Measurements from ENCODE around the gene CDH13. TPM values are rescaled to one million over a fixed set of nuclear protein-coding genes. Genes with fewer than 3 reads are reported as not detected.

The CDH13 gene
- total and polyA plus RNA-seq, 7 donors, result 6.1 to 30.7 (median 22.8) TPM

GRCh38 chr16:82936941-82937551 lies 310.3 kb downstream of the CDH13 start:
- no peaks in the 10 kb centered on the region for H3K27me3 ChIP-seq (ENCODE audit: insufficient read depth in 3 of 3, low read length in 2 of 3)
- intact Hi-C loops (cut with DNase I), result no loop called here
- DNase-seq (no peak), ATAC-seq (no peak)
- TF ChIP-seq CTCF (IDR thresholded peaks at IDR 0.05), result no peak
- H3K4me3 ChIP-seq, result no peak overlapping the region
- no peaks in the 10 kb centered on the region for H3K9me3 ChIP-seq
- 79 to 83% (median 80%) methylated on average over 7 of the region's 7 CpGs for WGBS, 3 donors
- peaks cover 0 to 3% of the 10 kb centered on the region in 2 donors for H3K36me3 ChIP-seq (ENCODE audit: insufficient read depth in 1 of 2, low read depth in 1 of 2)
- no peaks in the 10 kb centered on the region for H3K4me1 ChIP-seq
- H3K27ac ChIP-seq, result no peak overlapping the region

- intact Hi-C loops (cut with DNase I), result no loop called here
- H3K27ac ChIP-seq, result no peak overlapping the region
- ATAC-seq (no peak), DNase-seq (no peak)
- H3K27me3 ChIP-seq (ENCODE audit: insufficient read depth in 3 of 3, low read length in 2 of 3), result no peaks in the 10 kb centered on the region
- 62 to 78% (median 68%) methylated on average over 7 of the region's 7 CpGs for WGBS, 3 donors
- H3K9me3 ChIP-seq, result no peaks in the 10 kb centered on the region
- no peak overlapping the region for H3K4me3 ChIP-seq
- H3K4me1 ChIP-seq, result no peaks in the 10 kb centered on the region
- no peak for TF ChIP-seq CTCF (IDR thresholded peaks at IDR 0.05)
- peaks cover 0 to 3% of the 10 kb centered on the region in 2 donors for H3K36me3 ChIP-seq (ENCODE audit: insufficient read depth in 1 of 2, low read depth in 1 of 2)
These were observed 311.3 kb downstream of the CDH13 start for GRCh38 chr16:82937926-82938520.

GRCh38 chr16:82943371-82943770 lies 316.6 kb downstream of the CDH13 start:
- H3K27ac ChIP-seq, result no peak overlapping the region
- intact Hi-C loops (cut with DNase I), result no loop called here
- H3K9me3 ChIP-seq, result no peaks in the 10 kb centered on the region
- no peaks in the 10 kb centered on the region for H3K27me3 ChIP-seq (ENCODE audit: insufficient read depth in 3 of 3, low read length in 2 of 3)
- DNase-seq, result no peak
- H3K4me1 ChIP-seq, result peaks cover 6% of the 10 kb centered on the region
- no peak for ATAC-seq
- TF ChIP-seq CTCF (IDR thresholded peaks at IDR 0.05), result no peak
- peaks cover 0 to 3% of the 10 kb centered on the region in 2 donors for H3K36me3 ChIP-seq (ENCODE audit: insufficient read depth in 1 of 2, low read depth in 1 of 2)
- no peak overlapping the region for H3K4me3 ChIP-seq
- WGBS, 3 donors, result 95 to 100% (median 97%) methylated on average over 1 of the region's 1 CpG

GRCh38 chr16:82945420-82946101 lies 318.8 kb downstream of the CDH13 start:
- 83 to 84% (median 83%) methylated on average over 12 of the region's 12 CpGs for WGBS, 3 donors
- H3K27ac ChIP-seq, result no peak overlapping the region
- no peak for DNase-seq

More at GRCh38 chr16:82945420-82946101, 318.8 kb downstream of the CDH13 start:
- Histone ChIP-seq H3K4me1 (peaks cover 6% of the 10 kb centered on the region), H3K36me3 (ENCODE audit: insufficient read depth in 1 of 2, low read depth in 1 of 2) (no peaks in the 10 kb centered on the region), H3K9me3 (no peaks in the 10 kb centered on the region), H3K27me3 (ENCODE audit: insufficient read depth in 3 of 3, low read length in 2 of 3) (no peaks in the 10 kb centered on the region), H3K4me3 (no peak overlapping the region)
- no peak for TF ChIP-seq CTCF (IDR thresholded peaks at IDR 0.05)
- intact Hi-C loops (cut with DNase I), result no loop called here
- no peak for ATAC-seq

Data from psoas muscle (tissue), 8 donors.